Neural progenitor cell (in vitro differentiated cells): ENCODE results near the gene RHOXF1. TPM values are rescaled to one million over a fixed set of nuclear protein-coding genes. Genes with fewer than 3 reads are reported as not detected.
"Not testable (repeated sequence)": the region's sequence is repeated elsewhere in the genome, so short reads cannot be mapped to it uniquely, and the experiment has no call there.

Experiments used
- DNase-seq: peaks from one replicate; pipeline ENCODE4 v3.0.0-alpha.2; 2016; ENCODE audit warnings: low spot score
- H2AFZ ChIP-seq: fragments of 200-600 bp; sonication (generic); replicated peaks from 2 replicates; pipeline ENCODE4 v1.6.1; 2016; ENCODE audit warnings: antibody characterized with exemption
- H3F3A ChIP-seq: fragments of 200-600 bp; sonication (generic); 2 replicates; pipeline ENCODE4 v1.6.1; 2016; ENCODE audit warnings: antibody characterized with exemption, low read depth
- H3K27ac ChIP-seq: fragments of 200-600 bp; sonication (generic); 2 replicates; pipeline ENCODE4 v1.5.1; 2016; ENCODE audit warnings: mild to moderate bottlenecking
- H3K27me3 ChIP-seq: fragments of 200-600 bp; sonication (generic); 2 replicates; pipeline ENCODE4 v1.6.1; 2016; ENCODE audit warnings: mild to moderate bottlenecking, moderate library complexity
- H3K36me3 ChIP-seq: fragments of 200-600 bp; sonication (generic); 2 replicates; pipeline ENCODE4 v1.5.1; 2016
- H3K4me1 ChIP-seq: fragments of 200-600 bp; sonication (generic); 2 replicates; pipeline ENCODE4 v1.6.1; 2016; ENCODE audit warnings: mixed run types
- H3K4me2 ChIP-seq: fragments of 200-600 bp; sonication (generic); 2 replicates; pipeline ENCODE4 v1.6.1; 2016
- H3K4me3 ChIP-seq: fragments of 200-600 bp; sonication (generic); 2 replicates; pipeline ENCODE4 v1.5.1; 2016
- H3K79me2 ChIP-seq: fragments of 200-600 bp; sonication (generic); 2 replicates; pipeline ENCODE4 v1.6.1; 2016; ENCODE audit warnings: low read depth
- H3K9ac ChIP-seq: fragments of 200-600 bp; sonication (generic); 2 replicates; pipeline ENCODE4 v1.6.1; 2016
- H3K9me3 ChIP-seq: fragments of 200-600 bp; sonication (generic); 2 replicates; pipeline ENCODE4 v1.5.1; 2016; ENCODE audit warnings: low read depth
- H4K20me1 ChIP-seq: fragments of 200-600 bp; sonication (generic); 2 replicates; pipeline ENCODE4 v1.6.1; 2016; ENCODE audit warnings: low read depth
- H3K27ac Mint-ChIP-seq: 3 replicates; pipeline ENCODE4 v1.8.0; 2021; ENCODE audit warnings: mixed read lengths
- H3K27me3 Mint-ChIP-seq: 2 replicates; pipeline ENCODE4 v1.8.0; 2022; ENCODE audit warnings: low read depth, mild to moderate bottlenecking, inconsistent platforms, moderate library complexity, mixed read lengths; ENCODE audit not compliant: insufficient read depth
- H3K36me3 Mint-ChIP-seq: 3 replicates; pipeline ENCODE4 v1.8.0; 2021; ENCODE audit warnings: mixed read lengths
- H3K4me1 Mint-ChIP-seq: 3 replicates; pipeline ENCODE4 v1.8.0; 2021; ENCODE audit warnings: mixed read lengths
- H3K4me3 Mint-ChIP-seq: 3 replicates; pipeline ENCODE4 v1.8.0; 2021; ENCODE audit warnings: mild to moderate bottlenecking, moderate library complexity, mixed read lengths
- H3K9me3 Mint-ChIP-seq: 3 replicates; pipeline ENCODE4 v1.8.0; 2020; ENCODE audit warnings: mixed read lengths
- EZH2 ChIP-seq: fragments of 200-600 bp; sonication (generic); IDR thresholded peaks from 2 replicates; pipeline ENCODE4 v1.6.1; 2017; ENCODE audit warnings: antibody characterized with exemption, mild to moderate bottlenecking, moderate library complexity
- EZH2phosphoT487 ChIP-seq: fragments of 200-600 bp; sonication (generic); IDR thresholded peaks from 2 replicates; pipeline ENCODE4 v1.6.1; 2017; ENCODE audit warnings: antibody characterized with exemption
- total RNA-seq: library from RNA; depleted of rRNA; stranded (reverse); fragments of >200 nt; gene quantifications from 2 replicates; pipeline ENCODE4 v1.2.3, GENCODE V29; 2015; ENCODE audit warnings: low replicate concordance
- TF ChIP-seq, protein P1 (sequence below): fragments of 200-600 bp; sonication (generic); IDR thresholded peaks from 2 replicates; pipeline ENCODE4 v1.5.1; 2017; ENCODE audit warnings: antibody characterized with exemption, mild to moderate bottlenecking

The RHOXF1 gene, protein sequence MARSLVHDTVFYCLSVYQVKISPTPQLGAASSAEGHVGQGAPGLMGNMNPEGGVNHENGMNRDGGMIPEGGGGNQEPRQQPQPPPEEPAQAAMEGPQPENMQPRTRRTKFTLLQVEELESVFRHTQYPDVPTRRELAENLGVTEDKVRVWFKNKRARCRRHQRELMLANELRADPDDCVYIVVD
- not detected in 2 replicates for total RNA-seq

- Histone ChIP-seq H3K9me3 (no peaks in the 10 kb centered on the region), H2AFZ (no peak within 1 kb of the TSS), H3F3A (no peaks in the 10 kb centered on the region), H3K27ac (no peak within 1 kb of the TSS), H3K36me3 (no peaks in the 10 kb centered on the region), H3K27me3 (no peaks in the 10 kb centered on the region), H4K20me1 (no peaks in the 10 kb centered on the region), H3K4me2 (no peak within 1 kb of the TSS), H3K9ac (no peak within 1 kb of the TSS), H3K4me3 (no peak within 1 kb of the TSS), H3K4me1 (no peaks in the 10 kb centered on the region), H3K79me2 (no peaks in the 10 kb centered on the region)
- no peaks in the 10 kb centered on the region for H3K27me3 Mint-ChIP-seq
- no peaks in the 10 kb centered on the region for H3K4me1 Mint-ChIP-seq
- no peak within 1 kb of the TSS for H3K27ac Mint-ChIP-seq
- TF ChIP-seq, protein P1, sequence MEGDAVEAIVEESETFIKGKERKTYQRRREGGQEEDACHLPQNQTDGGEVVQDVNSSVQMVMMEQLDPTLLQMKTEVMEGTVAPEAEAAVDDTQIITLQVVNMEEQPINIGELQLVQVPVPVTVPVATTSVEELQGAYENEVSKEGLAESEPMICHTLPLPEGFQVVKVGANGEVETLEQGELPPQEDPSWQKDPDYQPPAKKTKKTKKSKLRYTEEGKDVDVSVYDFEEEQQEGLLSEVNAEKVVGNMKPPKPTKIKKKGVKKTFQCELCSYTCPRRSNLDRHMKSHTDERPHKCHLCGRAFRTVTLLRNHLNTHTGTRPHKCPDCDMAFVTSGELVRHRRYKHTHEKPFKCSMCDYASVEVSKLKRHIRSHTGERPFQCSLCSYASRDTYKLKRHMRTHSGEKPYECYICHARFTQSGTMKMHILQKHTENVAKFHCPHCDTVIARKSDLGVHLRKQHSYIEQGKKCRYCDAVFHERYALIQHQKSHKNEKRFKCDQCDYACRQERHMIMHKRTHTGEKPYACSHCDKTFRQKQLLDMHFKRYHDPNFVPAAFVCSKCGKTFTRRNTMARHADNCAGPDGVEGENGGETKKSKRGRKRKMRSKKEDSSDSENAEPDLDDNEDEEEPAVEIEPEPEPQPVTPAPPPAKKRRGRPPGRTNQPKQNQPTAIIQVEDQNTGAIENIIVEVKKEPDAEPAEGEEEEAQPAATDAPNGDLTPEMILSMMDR, result no peak
- TF ChIP-seq EZH2phosphoT487, result no peak
- no peak for TF ChIP-seq EZH2
- DNase-seq, result no peak
- peaks cover 4% of the 10 kb centered on the region for H3K9me3 Mint-ChIP-seq
- no peaks in the 10 kb centered on the region for H3K36me3 Mint-ChIP-seq
- H3K4me3 Mint-ChIP-seq, result no peak within 1 kb of the TSS
Measured at GRCh38 chrX:120115438-120115963, at the start of gene RHOXF1. RHOXF1 (minus strand) TSS chrX:120115913; CDS start chrX:120115862, 51 bp downstream.

DNA sequence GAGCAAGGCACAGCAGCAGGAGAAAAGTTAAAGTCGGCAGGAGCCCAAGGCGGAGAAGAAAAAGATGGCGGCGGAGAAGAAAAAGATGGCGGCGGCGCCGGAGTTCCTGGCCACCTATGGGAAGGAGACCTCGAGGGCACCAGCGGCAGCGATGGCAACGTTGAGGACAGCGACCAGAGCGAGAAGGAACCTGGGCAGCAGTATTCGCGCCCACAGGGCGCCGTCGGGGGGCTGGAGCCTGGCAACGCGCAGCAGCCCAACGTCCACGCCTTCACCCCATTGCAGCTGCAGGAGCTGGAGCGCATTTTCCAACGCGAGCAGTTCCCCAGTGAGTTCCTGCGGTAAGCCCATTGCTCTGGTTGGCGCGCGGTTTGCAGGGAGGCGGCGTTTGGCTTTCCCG lies 43.4 kb upstream of the RHOXF1 start:
- H3K4me3 ChIP-seq, H3K36me3 ChIP-seq, H3K9me3 ChIP-seq, H3K36me3 Mint-ChIP-seq, H4K20me1 ChIP-seq, H3K4me2 ChIP-seq, H3K4me3 Mint-ChIP-seq, H3F3A ChIP-seq, H3K4me1 Mint-ChIP-seq, H3K4me1 ChIP-seq, H3K27ac ChIP-seq, H3K9me3 Mint-ChIP-seq, H2AFZ ChIP-seq, DNase-seq, H3K27ac Mint-ChIP-seq, H3K27me3 ChIP-seq, H3K9ac ChIP-seq, H3K79me2 ChIP-seq, H3K27me3 Mint-ChIP-seq: not testable (repeated sequence)

GRCh38 chrX:120158313-120158712 lies 42.6 kb upstream of the RHOXF1 start, which contains the start of gene RHOXF2:
RHOXF2 (plus strand) TSS chrX:120158613; CDS start chrX:120158751, 138 bp downstream.
- H2AFZ ChIP-seq, H3K4me1 ChIP-seq, H3K27ac Mint-ChIP-seq, H4K20me1 ChIP-seq, H3K9me3 Mint-ChIP-seq, H3K36me3 ChIP-seq, H3K79me2 ChIP-seq, H3K36me3 Mint-ChIP-seq, H3K4me2 ChIP-seq, H3K9ac ChIP-seq, H3F3A ChIP-seq, H3K27ac ChIP-seq, H3K4me1 Mint-ChIP-seq, DNase-seq, H3K4me3 Mint-ChIP-seq, H3K4me3 ChIP-seq, H3K9me3 ChIP-seq, H3K27me3 Mint-ChIP-seq, H3K27me3 ChIP-seq: not testable (repeated sequence)

- H3K36me3 ChIP-seq, H4K20me1 ChIP-seq, H3K27ac ChIP-seq, H3K4me1 Mint-ChIP-seq, H2AFZ ChIP-seq, H3K27me3 Mint-ChIP-seq, H3K4me3 Mint-ChIP-seq, H3K4me2 ChIP-seq, DNase-seq, H3K4me3 ChIP-seq, H3K27me3 ChIP-seq, H3K79me2 ChIP-seq, H3K9me3 ChIP-seq, H3K27ac Mint-ChIP-seq, H3K36me3 Mint-ChIP-seq, H3K4me1 ChIP-seq, H3F3A ChIP-seq, H3K9ac ChIP-seq: not testable (repeated sequence)
- peaks cover 29% of the 10 kb centered on the region for H3K9me3 Mint-ChIP-seq
Measured at GRCh38 chrX:120150109-120150744, 34.5 kb upstream of the RHOXF1 start.
